Esophagus muscularis mucosa (tissue), 4 donors: Measurements from ENCODE around the gene RCN1. TPM values are rescaled to one million over a fixed set of nuclear protein-coding genes. Genes with fewer than 3 reads are reported as not detected.

Source experiments
- DNase-seq: peaks from one replicate; pipeline ENCODE4 v3.0.0-alpha.2; 2017; ENCODE audit errors: extremely low spot score
- H3K27ac ChIP-seq, 4 donors: fragments of 200-600 bp; sonication (generic); replicated peaks in 1 of 4; 1 replicate in 3 of 4; 2 replicates in 1 of 4; pipeline ENCODE4 v1.5.1; 2016 to 2019; ENCODE audit warnings: mild to moderate bottlenecking in 1 of 4
- H3K27me3 ChIP-seq, 4 donors: fragments of 200-600 bp; sonication (generic); one replicate each; pipeline versions ENCODE4 v1.5.1 to v1.6.0; 2016 to 2019
- H3K36me3 ChIP-seq, 4 donors: fragments of 200-600 bp; sonication (generic); one replicate each; pipeline ENCODE4 v1.5.1; 2016 to 2019
- H3K4me1 ChIP-seq, 4 donors: fragments of 200-600 bp; sonication (generic); one replicate each; pipeline ENCODE4 v1.5.1; 2016 to 2019
- H3K4me3 ChIP-seq, 4 donors: fragments of 200-600 bp; sonication (generic); 1 replicate in 2 of 4; 2 replicates in 2 of 4; pipeline ENCODE4 v1.5.1; 2016 to 2019; ENCODE audit warnings: mild to moderate bottlenecking in 4 of 4, moderate library complexity in 1 of 4
- H3K9me3 ChIP-seq, 4 donors: fragments of 200-600 bp; sonication (generic); 1 replicate in 3 of 4; 2 replicates in 1 of 4; pipeline ENCODE4 v1.5.1; 2016 to 2019
- CTCF ChIP-seq, 3 experiments: fragments of 200-600 bp in 2 of 3; fragments of 450-650 bp in 1 of 3; sonication (generic) in 2 of 3; IDR thresholded peaks; one replicate each; pipeline ENCODE4 v1.5.1; 2017 to 2019; ENCODE audit warnings: antibody characterized with exemption in 3 of 3, mild to moderate bottlenecking in 2 of 3, moderate library complexity in 1 of 3
- EP300 ChIP-seq: sonication (generic); formaldehyde crosslinking; IDR thresholded peaks from one replicate; pipeline ENCODE4 v1.6.1; 2017; ENCODE audit warnings: antibody characterized with exemption
- POLR2A ChIP-seq: fragments of 450-650 bp; IDR thresholded peaks from one replicate; pipeline ENCODE4 v1.6.1; 2017; ENCODE audit warnings: antibody characterized with exemption, moderate library complexity, mild to moderate bottlenecking, low read depth
- POLR2AphosphoS5 ChIP-seq, 2 donors: sonication (generic); formaldehyde crosslinking; IDR thresholded peaks; one replicate each; pipeline ENCODE4 v1.6.1; 2017; ENCODE audit warnings: antibody characterized with exemption in 2 of 2
- WGBS: methylation state at CpG from one replicate; pipeline ENCODE4 v1.1.5; 2018; 5-methylcytosine and 5-hydroxymethylcytosine counted together
- intact Hi-C: fragments of 100-400 bp; cut with DNase I; formaldehyde crosslinking; loops from one replicate; pipeline ENCODE4 v1.15.1; 2023
- total RNA-seq, 4 donors: library from RNA; depleted of rRNA; stranded (reverse); fragments of >200 nt; gene quantifications; one replicate each; pipeline versions ENCODE4 v1.1.0 to v1.2.1, GENCODE V29; 2016

The RCN1 gene
- total RNA-seq, 4 donors from 2014 or later = 27.8 to 67.8 (median 48.8) TPM

GRCh38 chr11:32138902-32139301 is 48.0 kb downstream of the RCN1 start:
- H3K27ac ChIP-seq = no peak overlapping the region
- H3K9me3 ChIP-seq = no peaks in the 10 kb centered on the region
- 82% methylated on average over 3 of the region's 3 CpGs for WGBS
- no peak overlapping the region for H3K4me3 ChIP-seq
- DNase-seq = no peak
- no peak for TF ChIP-seq CTCF (IDR thresholded peaks at IDR 0.05)
- no peak for TF ChIP-seq POLR2AphosphoS5 (IDR thresholded peaks at IDR 0.05)
- no peak for TF ChIP-seq POLR2A
- no peak for TF ChIP-seq EP300
- H3K4me1 ChIP-seq = peaks cover 0 to 5% (median 0%) of the 10 kb centered on the region in 4 donors
- intact Hi-C loops = no loop called here
- no peaks in the 10 kb centered on the region for H3K27me3 ChIP-seq
- no peaks in the 10 kb centered on the region for H3K36me3 ChIP-seq

DNA sequence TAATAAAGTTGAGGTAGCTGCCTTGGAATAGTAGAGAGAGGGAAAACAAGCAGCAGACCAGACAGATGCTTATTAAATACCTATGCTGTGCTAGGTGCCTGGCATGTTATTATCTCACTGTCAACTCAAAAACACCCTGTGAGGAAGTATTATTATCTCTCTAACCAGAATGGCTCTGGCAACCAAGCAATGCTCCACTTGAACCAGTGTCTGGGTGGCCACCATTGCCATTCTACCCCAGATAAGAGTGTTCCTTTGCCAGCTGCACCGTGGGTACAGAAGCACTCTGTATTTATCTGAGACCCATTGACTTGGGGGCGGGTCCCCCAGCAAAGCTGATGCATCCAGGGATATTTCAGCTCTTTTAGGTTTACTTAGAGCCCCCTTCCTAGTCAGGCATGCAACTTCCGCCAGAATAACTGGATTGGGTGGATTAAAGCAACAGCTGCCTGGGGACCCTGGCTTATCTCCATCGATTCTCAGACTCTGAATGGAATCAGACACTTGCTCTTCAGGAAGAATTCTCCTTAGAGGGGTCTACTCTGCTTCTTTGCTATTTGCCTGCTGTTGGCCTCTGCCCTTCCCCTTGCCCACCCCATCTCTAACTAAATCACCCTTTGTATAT is 49.1 kb downstream of the RCN1 start:
- Histone ChIP-seq H3K4me1 (peaks cover 0 to 5% (median 0%) of the 10 kb centered on the region in 4 donors), H3K4me3 (no peak overlapping the region), H3K27ac (no peak overlapping the region), H3K9me3 (no peaks in the 10 kb centered on the region), H3K36me3 (no peaks in the 10 kb centered on the region), H3K27me3 (no peaks in the 10 kb centered on the region)
- WGBS = 73% methylated on average over 4 of the region's 4 CpGs
- DNase-seq = no peak
- TF ChIP-seq CTCF (IDR thresholded peaks at IDR 0.05) (no peak), EP300 (no peak), POLR2AphosphoS5 (IDR thresholded peaks at IDR 0.05) (no peak), POLR2A (no peak)
- intact Hi-C loops = no loop called here

DNA sequence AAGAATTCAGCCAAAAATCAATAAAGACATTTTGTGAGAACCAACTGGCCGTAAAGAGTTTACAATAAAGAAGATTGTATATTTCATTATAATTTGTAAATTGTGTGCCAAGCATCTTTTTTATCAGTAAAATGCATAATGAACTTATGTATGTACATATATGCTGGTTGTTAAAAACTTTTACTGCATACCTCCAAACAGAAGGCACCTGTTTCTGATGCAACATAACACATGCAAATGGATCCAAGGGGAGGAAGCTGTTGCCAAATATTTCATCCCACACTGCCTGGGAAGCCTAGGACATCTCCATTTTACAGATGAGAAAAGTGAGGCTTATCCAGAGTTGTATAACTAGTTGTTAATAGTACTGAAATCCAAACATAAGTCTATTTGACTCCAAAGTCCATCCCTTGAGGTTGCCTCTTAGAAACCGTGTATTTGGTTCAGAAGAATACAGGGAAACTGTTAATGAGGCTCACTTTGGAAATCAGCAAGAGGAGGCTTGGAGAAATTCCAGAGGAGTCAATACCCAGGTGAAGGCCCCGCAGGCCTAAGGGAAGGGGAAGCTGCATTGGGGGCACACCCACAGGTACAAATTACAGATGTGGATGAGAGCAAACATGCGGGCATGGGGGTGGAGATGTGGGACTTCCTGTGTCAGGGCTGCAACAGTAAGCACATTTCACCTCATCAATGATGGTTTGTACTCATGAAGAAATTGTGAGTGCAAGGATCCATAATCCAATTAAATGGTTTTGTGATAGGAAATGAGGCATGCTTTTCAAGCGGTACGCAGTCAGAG is 51.1 kb downstream of the RCN1 start:
- Histone ChIP-seq H3K4me1 (peaks cover 0 to 5% (median 0%) of the 10 kb centered on the region in 4 donors), H3K4me3 (no peak overlapping the region), H3K27me3 (no peaks in the 10 kb centered on the region), H3K36me3 (no peaks in the 10 kb centered on the region), H3K9me3 (no peaks in the 10 kb centered on the region), H3K27ac (no peak overlapping the region)
- intact Hi-C loops = no loop called here
- TF ChIP-seq EP300 (no peak), POLR2AphosphoS5 (IDR thresholded peaks at IDR 0.05) (no peak), POLR2A (no peak), CTCF (IDR thresholded peaks at IDR 0.05) (no peak)
- WGBS = 76% methylated on average over 6 of the region's 6 CpGs
- DNase-seq = no peak

- Histone ChIP-seq H3K4me3 (no peak overlapping the region), H3K27ac (no peak overlapping the region), H3K36me3 (no peaks in the 10 kb centered on the region), H3K27me3 (no peaks in the 10 kb centered on the region), H3K4me1 (no peaks in the 10 kb centered on the region), H3K9me3 (no peaks in the 10 kb centered on the region)
- WGBS = 95% methylated on average over 8 of the region's 8 CpGs
- intact Hi-C loops = no loop called here
- DNase-seq = no peak
- no peak for TF ChIP-seq POLR2A
- TF ChIP-seq POLR2AphosphoS5 (IDR thresholded peaks at IDR 0.05) = no peak
- no peak for TF ChIP-seq CTCF (IDR thresholded peaks at IDR 0.05)
- no peak for TF ChIP-seq EP300
Measured at GRCh38 chr11:32143378-32143777, 52.5 kb downstream of the RCN1 start.
